K562 (cell line): ENCODE results near the gene FN3KRP. TPM values are rescaled to one million over a fixed set of nuclear protein-coding genes. Genes with fewer than 3 reads are reported as not detected.

Source experiments
- AFF1 ChIP-seq, 2 experiments: fragments of 450-650 bp; IDR thresholded peaks; 2 replicates each; pipeline ENCODE4 v1.6.1; 2018; ENCODE audit warnings: mild to moderate bottlenecking in 2 of 2, low read depth in 1 of 2; ENCODE audit not compliant: partially characterized antibody in 2 of 2
- CAMTA2 ChIP-seq: fragments of 250-450 bp; sonication (Bioruptor Pico); conservative IDR thresholded peaks from 2 replicates; pipeline ENCODE4 v1.5.1; 2022
- CBX3 ChIP-seq, 2 experiments: IDR thresholded peaks; 1 replicate in 1 of 2; 2 replicates in 1 of 2; pipeline ENCODE4 v1.6.1; 2012; ENCODE audit warnings: inconsistent platforms in 2 of 2, low read length in 2 of 2, borderline replicate concordance in 1 of 2, control low read depth in 1 of 2
- FOXK1 ChIP-seq: sonication (generic); formaldehyde crosslinking; IDR thresholded peaks from 2 replicates; pipeline ENCODE4 v1.8.0; 2022; ENCODE audit warnings: missing genetic modification reagents, mild to moderate bottlenecking, borderline replicate concordance
- GTF2B ChIP-seq: IDR thresholded peaks from 2 replicates; pipeline ENCODE4 v1.6.1; 2011; ENCODE audit not compliant: insufficient read length; ENCODE audit errors: extremely low read depth
- MCM3 ChIP-seq: fragments of 450-650 bp; IDR thresholded peaks from 2 replicates; pipeline ENCODE4 v1.6.1; 2016
- MXD1 ChIP-seq: fragments of 250-450 bp; sonication (Bioruptor Pico); IDR thresholded peaks from 2 replicates; pipeline ENCODE4 v1.8.0; 2021; ENCODE audit warnings: borderline replicate concordance, mild to moderate bottlenecking, moderate library complexity; ENCODE audit not compliant: poor library complexity, severe bottlenecking
- NUFIP1 ChIP-seq: fragments of 450-650 bp; IDR thresholded peaks from 2 replicates; pipeline ENCODE4 v1.6.1; 2018; ENCODE audit not compliant: partially characterized antibody
- PHB2 ChIP-seq: fragments of 450-650 bp; IDR thresholded peaks from 2 replicates; pipeline ENCODE4 v1.6.1; 2017; ENCODE audit warnings: low read depth
- PHF8 ChIP-seq: fragments of 200-600 bp; sonication (generic); IDR thresholded peaks from 2 replicates; pipeline ENCODE4 v1.6.1; 2012; ENCODE audit warnings: mixed run types, mild to moderate bottlenecking, inconsistent platforms, low read length, moderate library complexity, borderline replicate concordance
- POLR2A ChIP-seq: fragments of 450-650 bp; conservative IDR thresholded peaks from 2 replicates; pipeline ENCODE4 v1.6.1; 2016
- POLR2AphosphoS2 ChIP-seq: IDR thresholded peaks from 2 replicates; pipeline ENCODE4 v1.6.1; 2012; ENCODE audit warnings: low read length, improper control_type of control experiment
- PURB ChIP-seq: sonication (generic); formaldehyde crosslinking; IDR thresholded peaks from 2 replicates; pipeline ENCODE4 v1.9.0; 2021; ENCODE audit warnings: low read depth, mild to moderate bottlenecking, missing genetic modification reagents
- RNF2 ChIP-seq: sonication (generic); IDR thresholded peaks from 2 replicates; pipeline ENCODE4 v1.6.1; 2016
- ZBTB1 ChIP-seq: sonication (generic); formaldehyde crosslinking; IDR thresholded peaks from 2 replicates; pipeline ENCODE4 v1.8.1; 2023; ENCODE audit warnings: missing genetic modification reagents, low read depth, mild to moderate bottlenecking, borderline replicate concordance
- ZBTB26 ChIP-seq: fragments of 450-650 bp; formaldehyde crosslinking; IDR thresholded peaks from 2 replicates; pipeline ENCODE4 v1.4.0; 2022; ENCODE audit warnings: missing genetic modification characterization
- ZBTB7A ChIP-seq: IDR thresholded peaks from 2 replicates; pipeline ENCODE4 v1.6.1; 2011; ENCODE audit warnings: low read depth, mild to moderate bottlenecking, low read length, moderate library complexity, borderline replicate concordance; ENCODE audit not compliant: control insufficient read depth
- ZBTB8A ChIP-seq: fragments of 450-650 bp; IDR thresholded peaks from 2 replicates; pipeline ENCODE4 v1.6.1; 2018; ENCODE audit warnings: mild to moderate bottlenecking, moderate library complexity; ENCODE audit not compliant: partially characterized antibody
- ZFX ChIP-seq: sonication (generic); formaldehyde crosslinking; IDR thresholded peaks from 2 replicates; pipeline ENCODE4 v1.8.0; 2022; ENCODE audit warnings: mild to moderate bottlenecking, missing genetic modification reagents, moderate library complexity
- ZNF644 ChIP-seq: fragments of 200-800 bp; sonication (Bioruptor generic); IDR thresholded peaks from 2 replicates; pipeline ENCODE4 v1.6.1; 2016; ENCODE audit warnings: low read depth, missing genetic modification characterization, missing compliant biosample characterization
- ZNF785 ChIP-seq: fragments of 250-450 bp; sonication (Bioruptor Pico); IDR thresholded peaks from 2 replicates; pipeline ENCODE4 v1.4.0; 2020; ENCODE audit warnings: mild to moderate bottlenecking
- ZNF830 ChIP-seq: fragments of 250-450 bp; sonication (Bioruptor Pico); IDR thresholded peaks from 2 replicates; pipeline ENCODE4 v1.5.0; 2021; ENCODE audit warnings: mild to moderate bottlenecking
- polyA plus RNA-seq, 8 experiments: library from polyadenylated mRNA; depleted of rRNA in 4 of 8; stranded (reverse) in 5 of 8; unstranded in 3 of 8; fragments of >200 nt; fragmentation: Nextera tagmentation in 2 of 8; fragmentation: Illumina TruSeq in 1 of 8; extraction: Ambion mirVana in 2 of 8; extraction: Trizol in 1 of 8; gene quantifications; 2 replicates each; pipeline versions ENCODE4 v1.2.1 to v1.2.3, GENCODE V29; 2011 to 2014; ENCODE audit warnings: inconsistent platforms in 1 of 8, missing spikeins in 1 of 8
- total RNA-seq, 7 experiments: library from RNA; depleted of rRNA in 6 of 7; stranded (reverse); fragments of >200 nt in 6 of 7; fragmentation: Illumina TruSeq in 2 of 7; extraction: Trizol in 2 of 7; gene quantifications; 2 replicates each; pipeline versions ENCODE4 v1.2.1 to v1.2.3, GENCODE V29; 2011 to 2021; ENCODE audit warnings: low replicate concordance in 1 of 7

Gene FN3KRP
- total and polyA plus RNA-seq, 9 of the 15 experiments (the other 6 are each of a cell fraction or from before 2014, with no cell fraction given), result 2.0 to 32.1 (median 24.9) TPM

GRCh38 chr17:82734987-82735866 is 18.7 kb downstream of the FN3KRP start, which contains the start of gene FN3K (continued):
- TF ChIP-seq ZBTB26 (CRISPR knock-in tag) (no peak), POLR2AphosphoS2 (no peak), PHF8 (peak; percentile 90; the same call in 1 of the 2 replicates), ZFX (CRISPR knock-in tag) (peak; percentile 99), CBX3 (IDR thresholded peaks at IDR 0.05; ENCODE audit: borderline replicate concordance in 1 of 2, low read length in 2 of 2) (0 out of 3 replicates have a peak, but pooled peaks of 1 of the 2 experiments have one; percentile 27), ZNF785 (CRISPR knock-in tag) (no peak), PHB2 (no peak), POLR2A (peak; percentile 75), MCM3 (no peak), AFF1 (IDR thresholded peaks at IDR 0.05; ENCODE audit: low read depth in 1 of 2, partially characterized antibody in 2 of 2) (no peak), RNF2 (no peak), ZBTB7A (peak; percentile 36; the same call in 1 of the 2 replicates), FOXK1 (CRISPR knock-in tag) (peak; percentile 23; the same call in 1 of the 2 replicates), ZBTB1 (CRISPR knock-in tag) (peak; percentile 66; the same call in 1 of the 2 replicates), PURB (CRISPR knock-in tag) (no peak), ZBTB8A (no peak), CAMTA2 (CRISPR knock-in tag) (peak; percentile 60; the same call in 1 of the 2 replicates), GTF2B (no peak), ZNF644 (peak; percentile 87), MXD1 (CRISPR knock-in tag) (no peak), NUFIP1 (no peak), ZNF830 (CRISPR knock-in tag) (no peak)
